ENCODE results near the gene FSIP1. TPM values are rescaled to one million over a fixed set of nuclear protein-coding genes. Genes with fewer than 3 reads are reported as not detected.

Gene FSIP1
- total RNA-seq, 1 experiment from 2014 or later: 1.3 TPM

DNA sequence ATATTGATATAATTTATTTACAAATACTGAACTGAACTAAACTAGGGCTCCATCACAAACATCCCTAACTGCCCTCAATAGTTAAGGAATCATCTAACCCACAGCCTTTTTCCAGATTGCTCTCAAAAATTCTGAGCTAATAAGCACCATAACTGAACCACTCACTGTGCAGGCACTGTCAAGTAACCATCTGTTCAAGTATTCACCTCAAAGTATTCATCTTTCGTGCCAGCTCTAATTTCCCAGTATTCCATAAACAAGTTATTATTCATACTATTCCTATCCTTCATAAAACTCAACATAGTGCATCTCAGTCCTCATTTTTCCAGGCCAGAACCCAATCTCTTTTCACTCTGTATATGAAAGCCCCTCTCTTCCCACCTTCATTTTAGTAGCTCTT lies 160.7 kb downstream of the FSIP1 start:
- no TSS peak for BruUV-seq (replicated peaks)
- Mint-ChIP-seq H3K36me3 (ENCODE audit: insufficient read depth, unreplicated experiment) (no peaks in the 10 kb centered on the region), H3K27ac (ENCODE audit: unreplicated experiment) (no peak overlapping the region), H3K4me3 (ENCODE audit: unreplicated experiment) (no peak overlapping the region), H3K4me1 (ENCODE audit: low read depth, unreplicated experiment) (peaks cover 5% of the 10 kb centered on the region), H3K9me3 (ENCODE audit: unreplicated experiment) (no peaks in the 10 kb centered on the region), H3K27me3 (ENCODE audit: insufficient read depth, unreplicated experiment) (no peaks in the 10 kb centered on the region)
- DNase-seq: no peak
- intact Hi-C loops (cut with micrococcal nuclease; ENCODE audit: unreplicated experiment): no loop called here
- Histone ChIP-seq H3K4me3 (ENCODE audit: low read depth, low read length) (no peak overlapping the region), H3K9me3 (no peaks in the 10 kb centered on the region), H3K27me3 (replicated peaks; ENCODE audit: control insufficient read depth, insufficient read depth, low read length) (no peaks in the 10 kb centered on the region), H3K36me3 (ENCODE audit: control insufficient read depth, insufficient read depth, low read length) (no peaks in the 10 kb centered on the region), H3K4me1 (no peaks in the 10 kb centered on the region)
- TF ChIP-seq, protein P1, sequence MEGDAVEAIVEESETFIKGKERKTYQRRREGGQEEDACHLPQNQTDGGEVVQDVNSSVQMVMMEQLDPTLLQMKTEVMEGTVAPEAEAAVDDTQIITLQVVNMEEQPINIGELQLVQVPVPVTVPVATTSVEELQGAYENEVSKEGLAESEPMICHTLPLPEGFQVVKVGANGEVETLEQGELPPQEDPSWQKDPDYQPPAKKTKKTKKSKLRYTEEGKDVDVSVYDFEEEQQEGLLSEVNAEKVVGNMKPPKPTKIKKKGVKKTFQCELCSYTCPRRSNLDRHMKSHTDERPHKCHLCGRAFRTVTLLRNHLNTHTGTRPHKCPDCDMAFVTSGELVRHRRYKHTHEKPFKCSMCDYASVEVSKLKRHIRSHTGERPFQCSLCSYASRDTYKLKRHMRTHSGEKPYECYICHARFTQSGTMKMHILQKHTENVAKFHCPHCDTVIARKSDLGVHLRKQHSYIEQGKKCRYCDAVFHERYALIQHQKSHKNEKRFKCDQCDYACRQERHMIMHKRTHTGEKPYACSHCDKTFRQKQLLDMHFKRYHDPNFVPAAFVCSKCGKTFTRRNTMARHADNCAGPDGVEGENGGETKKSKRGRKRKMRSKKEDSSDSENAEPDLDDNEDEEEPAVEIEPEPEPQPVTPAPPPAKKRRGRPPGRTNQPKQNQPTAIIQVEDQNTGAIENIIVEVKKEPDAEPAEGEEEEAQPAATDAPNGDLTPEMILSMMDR (IDR thresholded peaks at IDR 0.05; ENCODE audit: insufficient read depth in 1 of 2, low read depth in 1 of 2, low read length in 1 of 2, severe bottlenecking in 1 of 2, unreplicated experiment in 1 of 2): no peak
- ChIA-PET CTCF (no interaction called here), POLR2A (no interaction called here)

DNA sequence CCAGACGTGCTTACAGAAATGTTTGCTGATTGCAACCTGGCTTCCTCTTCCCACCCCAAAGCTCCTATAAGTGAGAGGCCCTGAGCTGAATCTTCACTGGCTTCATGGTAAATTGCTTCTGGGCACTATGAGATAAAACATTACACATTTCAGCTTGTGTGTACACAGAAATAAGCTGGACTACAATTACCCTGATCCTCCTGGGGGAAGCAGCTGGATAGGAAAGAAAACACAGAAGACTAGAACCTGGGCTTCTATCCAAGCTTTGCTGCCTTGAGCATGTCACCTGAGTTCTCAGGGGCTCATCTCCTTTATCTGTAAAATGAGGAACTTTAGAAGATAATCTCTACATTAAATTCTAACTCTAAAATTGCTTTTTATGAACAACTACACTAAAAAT lies 161.4 kb downstream of the FSIP1 start:
- CTCF ChIA-PET: no interaction called here

DNA sequence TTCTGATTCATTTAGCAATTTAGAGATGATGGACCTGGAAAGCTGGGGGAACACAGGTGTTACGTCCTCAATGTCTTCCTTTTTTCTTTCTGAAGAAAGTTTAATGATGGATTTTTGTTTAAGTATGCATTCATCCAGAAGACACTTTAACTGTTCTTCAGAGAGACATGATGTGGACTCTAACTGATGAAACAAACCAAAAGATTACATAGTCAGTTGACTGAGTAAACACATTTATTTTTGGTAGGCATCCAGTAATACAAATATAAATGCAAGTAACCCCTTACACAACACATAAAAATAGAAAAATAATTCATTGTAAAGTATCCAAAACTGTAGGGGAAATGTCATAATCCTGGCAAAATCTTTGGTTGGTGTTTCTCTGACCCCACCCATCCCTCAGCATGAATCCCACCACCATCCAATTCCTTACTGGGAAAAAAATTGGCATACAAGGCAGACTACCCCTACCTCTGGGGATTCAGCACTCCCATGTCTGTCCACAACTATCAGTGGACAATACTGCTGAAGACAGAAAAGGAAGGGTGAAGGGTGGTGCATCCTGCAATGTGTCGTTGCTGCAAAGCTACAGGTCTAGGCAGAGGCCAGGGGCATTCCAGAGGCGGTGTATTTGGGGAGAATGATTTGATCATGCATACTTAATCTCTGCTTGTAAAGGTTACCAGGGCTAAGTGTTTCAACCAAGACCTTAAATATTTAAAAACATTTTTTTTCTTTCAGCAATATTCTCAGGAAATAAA lies 164.4 kb downstream of the FSIP1 start:
- Histone ChIP-seq H3K9me3 (no peaks in the 10 kb centered on the region), H3K4me3 (ENCODE audit: low read depth, low read length) (no peak overlapping the region), H3K4me1 (no peaks in the 10 kb centered on the region), H3K27me3 (replicated peaks; ENCODE audit: control insufficient read depth, insufficient read depth, low read length) (no peaks in the 10 kb centered on the region), H3K36me3 (ENCODE audit: control insufficient read depth, insufficient read depth, low read length) (no peaks in the 10 kb centered on the region)
- no TSS peak for BruUV-seq (replicated peaks)
- ChIA-PET POLR2A (no interaction called here), CTCF (no interaction called here)
- no peak overlapping the region for H3K27ac Mint-ChIP-seq (ENCODE audit: unreplicated experiment)
- H3K36me3 Mint-ChIP-seq (ENCODE audit: insufficient read depth, unreplicated experiment): no peaks in the 10 kb centered on the region
- DNase-seq: no peak
- H3K4me3 Mint-ChIP-seq (ENCODE audit: unreplicated experiment): no peak overlapping the region
- H3K4me1 Mint-ChIP-seq (ENCODE audit: low read depth, unreplicated experiment): peaks cover 5% of the 10 kb centered on the region
- no peaks in the 10 kb centered on the region for H3K27me3 Mint-ChIP-seq (ENCODE audit: insufficient read depth, unreplicated experiment)
- intact Hi-C loops (cut with micrococcal nuclease; ENCODE audit: unreplicated experiment): no loop called here
- TF ChIP-seq, protein P1 (IDR thresholded peaks at IDR 0.05; ENCODE audit: insufficient read depth in 1 of 2, low read depth in 1 of 2, low read length in 1 of 2, severe bottlenecking in 1 of 2, unreplicated experiment in 1 of 2): no peak
- H3K9me3 Mint-ChIP-seq (ENCODE audit: unreplicated experiment): peaks cover 10% of the 10 kb centered on the region

More for the DNA sequence above, 161.4 kb downstream of the FSIP1 start:
- Mint-ChIP-seq H3K27me3 (ENCODE audit: insufficient read depth, unreplicated experiment) (no peaks in the 10 kb centered on the region), H3K9me3 (ENCODE audit: unreplicated experiment) (no peaks in the 10 kb centered on the region), H3K4me3 (ENCODE audit: unreplicated experiment) (no peak overlapping the region), H3K27ac (ENCODE audit: unreplicated experiment) (no peak overlapping the region), H3K36me3 (ENCODE audit: insufficient read depth, unreplicated experiment) (no peaks in the 10 kb centered on the region), H3K4me1 (ENCODE audit: low read depth, unreplicated experiment) (peaks cover 5% of the 10 kb centered on the region)
- no peaks in the 10 kb centered on the region for H3K36me3 ChIP-seq (ENCODE audit: control insufficient read depth, insufficient read depth, low read length)
- H3K4me1 ChIP-seq: no peaks in the 10 kb centered on the region
- BruUV-seq (replicated peaks): no TSS peak
- POLR2A ChIA-PET: no interaction called here
- DNase-seq: no peak
- no peaks in the 10 kb centered on the region for H3K9me3 ChIP-seq
- TF ChIP-seq, protein P1 (IDR thresholded peaks at IDR 0.05; ENCODE audit: insufficient read depth in 1 of 2, low read depth in 1 of 2, low read length in 1 of 2, severe bottlenecking in 1 of 2, unreplicated experiment in 1 of 2): no peak
- H3K27me3 ChIP-seq (replicated peaks; ENCODE audit: control insufficient read depth, insufficient read depth, low read length): no peaks in the 10 kb centered on the region
- intact Hi-C loops (cut with micrococcal nuclease; ENCODE audit: unreplicated experiment): no loop called here
- H3K4me3 ChIP-seq (ENCODE audit: low read depth, low read length): no peak overlapping the region

Data from Caco-2 (cell line).